Testis (tissue), 3 donors: ENCODE results near the gene TWIST2. TPM values are rescaled to one million over a fixed set of nuclear protein-coding genes. Genes with fewer than 3 reads are reported as not detected.

Experiments
- DNase-seq: peaks from one replicate; pipeline ENCODE4 v3.0.0-alpha.2; 2019
- H3K27ac ChIP-seq, 2 donors: fragments of 200-600 bp; sonication (generic); one replicate each; pipeline ENCODE4 v1.5.1; 2019
- H3K27me3 ChIP-seq: fragments of 200-600 bp; sonication (generic); one replicate; pipeline ENCODE4 v1.5.1; 2019
- H3K36me3 ChIP-seq: fragments of 200-600 bp; sonication (generic); one replicate; pipeline ENCODE4 v1.5.1; 2017; ENCODE audit warnings: low read depth; ENCODE audit errors: missing control alignments
- H3K4me1 ChIP-seq: fragments of 200-600 bp; sonication (generic); one replicate; pipeline ENCODE4 v1.5.1; 2019
- H3K4me3 ChIP-seq, 2 donors: fragments of 200-600 bp; sonication (generic); one replicate each; pipeline ENCODE4 v1.5.1; 2017 to 2019
- H3K9me3 ChIP-seq: fragments of 200-600 bp; sonication (generic); one replicate; pipeline ENCODE4 v1.5.1; 2017
- POLR2A ChIP-seq: fragments of 450-650 bp; IDR thresholded peaks from one replicate; pipeline ENCODE4 v1.6.1; 2017; ENCODE audit warnings: antibody characterized with exemption, mild to moderate bottlenecking, moderate library complexity
- WGBS, 2 donors: methylation state at CpG; one replicate each; pipeline ENCODE4 v1.1.5; 2018; 5-methylcytosine and 5-hydroxymethylcytosine counted together
- intact Hi-C: fragments of 100-400 bp; cut with DNase I; formaldehyde crosslinking; loops from one replicate; pipeline ENCODE4 v1.15.1; 2023; ENCODE audit warnings: low total_unique reads
- polyA plus RNA-seq: library from polyadenylated mRNA; stranded (reverse); fragments of 350-450 nt; fragmentation: Illumina TruSeq; extraction: RNeasy Lipid Tissue Mini Kit (QIAGEN cat#74804); gene quantifications from one replicate; pipeline ENCODE4 v1.2.3, GENCODE V29; 2014; ENCODE audit warnings: low read depth, low replicate concordance; ENCODE audit not compliant: insufficient read depth
- total RNA-seq, 2 donors: library from RNA; depleted of rRNA; stranded (reverse); fragments of >200 nt; gene quantifications; one replicate each; pipeline ENCODE4 v1.2.3, GENCODE V29; 2016
- TF ChIP-seq, protein P1 (sequence below), 3 experiments: fragments of 450-650 bp in 2 of 3; fragments of 200-600 bp in 1 of 3; sonication (generic) in 1 of 3; IDR thresholded peaks; one replicate each; pipeline ENCODE4 v1.5.1; 2016 to 2019; ENCODE audit warnings: antibody characterized with exemption in 3 of 3, mild to moderate bottlenecking in 2 of 3, moderate library complexity in 1 of 3

The TWIST2 gene
- total and polyA plus RNA-seq, 3 donors from 2014 or later = 5.0 to 11.3 (median 10.3) TPM

DNA sequence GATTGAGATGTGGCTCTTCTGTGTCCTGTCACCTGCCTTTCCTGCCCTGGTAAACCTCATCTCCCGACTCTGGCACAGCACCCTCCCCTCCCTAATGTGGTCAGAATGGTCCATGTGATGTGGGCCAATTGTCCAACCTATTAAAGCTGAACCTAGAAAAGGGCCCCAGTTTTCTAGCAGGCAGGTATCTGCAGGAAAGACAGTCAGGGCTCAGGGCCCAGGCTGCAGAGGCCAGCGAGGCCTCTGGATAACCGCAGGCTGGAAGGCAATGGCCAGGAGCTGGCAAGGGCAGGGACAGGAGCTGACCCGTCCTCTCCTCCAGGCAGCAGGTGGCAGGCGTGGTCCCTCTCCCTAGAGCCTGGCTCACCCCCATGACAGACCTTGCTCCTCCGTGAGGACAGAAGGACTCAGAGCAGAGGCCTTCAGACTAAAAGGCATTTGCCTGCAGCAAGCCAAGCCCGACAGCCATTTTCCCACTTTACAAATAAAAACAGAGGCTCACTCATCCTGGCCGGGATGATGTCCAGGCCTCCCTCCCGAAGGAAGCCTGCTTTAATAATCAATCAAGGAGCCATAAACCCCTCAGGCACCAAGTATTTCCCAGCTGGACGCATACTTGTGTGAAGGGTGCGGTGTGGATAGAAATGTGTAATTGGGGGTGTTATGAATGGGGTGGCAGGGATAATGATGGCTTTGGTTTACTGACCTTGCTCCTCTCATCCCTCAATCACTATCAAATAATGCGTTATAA lies 107.1 kb downstream of the TWIST2 start:
- DNase-seq = no peak
- intact Hi-C loops = no loop called here
- Histone ChIP-seq H3K4me3 (no peak overlapping the region), H3K36me3 (no peaks in the 10 kb centered on the region), H3K27ac (no peak overlapping the region), H3K27me3 (no peaks in the 10 kb centered on the region), H3K9me3 (no peaks in the 10 kb centered on the region), H3K4me1 (peaks cover 2% of the 10 kb centered on the region)
- 77 to 82% methylated on average over 7 to 12 of the region's 12 CpGs for WGBS, 2 donors
- TF ChIP-seq, protein P1, sequence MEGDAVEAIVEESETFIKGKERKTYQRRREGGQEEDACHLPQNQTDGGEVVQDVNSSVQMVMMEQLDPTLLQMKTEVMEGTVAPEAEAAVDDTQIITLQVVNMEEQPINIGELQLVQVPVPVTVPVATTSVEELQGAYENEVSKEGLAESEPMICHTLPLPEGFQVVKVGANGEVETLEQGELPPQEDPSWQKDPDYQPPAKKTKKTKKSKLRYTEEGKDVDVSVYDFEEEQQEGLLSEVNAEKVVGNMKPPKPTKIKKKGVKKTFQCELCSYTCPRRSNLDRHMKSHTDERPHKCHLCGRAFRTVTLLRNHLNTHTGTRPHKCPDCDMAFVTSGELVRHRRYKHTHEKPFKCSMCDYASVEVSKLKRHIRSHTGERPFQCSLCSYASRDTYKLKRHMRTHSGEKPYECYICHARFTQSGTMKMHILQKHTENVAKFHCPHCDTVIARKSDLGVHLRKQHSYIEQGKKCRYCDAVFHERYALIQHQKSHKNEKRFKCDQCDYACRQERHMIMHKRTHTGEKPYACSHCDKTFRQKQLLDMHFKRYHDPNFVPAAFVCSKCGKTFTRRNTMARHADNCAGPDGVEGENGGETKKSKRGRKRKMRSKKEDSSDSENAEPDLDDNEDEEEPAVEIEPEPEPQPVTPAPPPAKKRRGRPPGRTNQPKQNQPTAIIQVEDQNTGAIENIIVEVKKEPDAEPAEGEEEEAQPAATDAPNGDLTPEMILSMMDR (IDR thresholded peaks at IDR 0.05) = no peak
- no peak for TF ChIP-seq POLR2A

DNA sequence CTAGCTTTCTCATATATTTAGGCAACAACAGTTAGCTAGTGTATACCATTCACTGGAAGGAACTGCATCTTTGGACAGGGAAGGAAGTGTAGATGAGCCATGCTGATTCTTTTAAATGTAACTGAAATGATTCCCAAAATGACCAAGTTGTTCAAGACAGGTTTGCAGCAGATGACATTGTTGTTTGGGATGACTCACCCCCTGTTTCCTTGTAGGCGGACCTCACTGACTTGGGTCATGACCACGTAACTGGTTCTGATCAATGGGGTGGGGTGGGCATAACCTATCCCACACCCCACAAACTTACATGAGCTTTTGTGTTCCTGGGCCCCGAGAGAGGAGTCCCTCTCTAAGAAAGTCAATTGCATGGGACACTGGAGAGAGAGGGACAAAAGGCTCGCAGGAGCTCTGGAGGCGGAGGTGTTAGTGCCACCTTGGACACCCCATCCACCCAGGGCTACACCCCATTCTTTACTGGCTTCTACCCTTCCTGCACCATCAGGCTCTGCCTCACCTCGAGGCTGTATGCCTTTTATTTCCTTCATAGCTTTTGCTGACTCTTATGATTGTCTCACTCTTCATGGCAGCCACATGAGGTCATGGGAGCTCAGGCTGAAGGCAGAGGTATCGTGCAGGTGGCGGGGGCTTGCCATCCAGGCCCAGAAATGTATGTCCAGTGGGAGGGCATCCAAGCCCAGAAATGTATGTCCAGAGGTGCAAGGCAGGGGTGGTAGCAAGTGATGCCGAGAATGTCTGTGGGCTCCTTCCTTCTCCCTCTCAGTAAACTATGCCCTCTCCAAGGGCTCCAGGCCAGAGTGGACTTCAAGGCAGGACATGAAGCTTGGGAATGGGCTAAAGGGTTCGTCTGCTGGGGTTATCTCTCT lies 108.0 kb downstream of the TWIST2 start:
- Histone ChIP-seq H3K4me3 (no peak overlapping the region), H3K4me1 (peaks cover 2% of the 10 kb centered on the region), H3K36me3 (no peaks in the 10 kb centered on the region), H3K27me3 (no peaks in the 10 kb centered on the region), H3K9me3 (no peaks in the 10 kb centered on the region), H3K27ac (no peak overlapping the region)
- DNase-seq = no peak
- TF ChIP-seq POLR2A = no peak
- TF ChIP-seq, protein P1 (IDR thresholded peaks at IDR 0.05) = no peak
- intact Hi-C loops = no loop called here
- 81 to 86% methylated on average over 10 of the region's 10 CpGs for WGBS, 2 donors

GRCh38 chr2:238956676-238957075 lies 108.8 kb downstream of the TWIST2 start:
- DNase-seq = no peak

More at GRCh38 chr2:238956676-238957075, 108.8 kb downstream of the TWIST2 start:
- 64 to 82% methylated on average over 3 of the region's 3 CpGs for WGBS, 2 donors
- intact Hi-C loops = no loop called here
- Histone ChIP-seq H3K4me1 (peaks cover 2% of the 10 kb centered on the region), H3K27me3 (no peaks in the 10 kb centered on the region), H3K36me3 (no peaks in the 10 kb centered on the region), H3K9me3 (no peaks in the 10 kb centered on the region), H3K4me3 (no peak overlapping the region), H3K27ac (no peak overlapping the region)
- no peak for TF ChIP-seq POLR2A
- TF ChIP-seq, protein P1 (IDR thresholded peaks at IDR 0.05) = no peak
